IPS-20b (cell line): Measurements from ENCODE around the gene PCDH9.

Experiments
- H3K27ac ChIP-seq: one replicate; pipeline ENCODE4 v1.5.1; 2013; ENCODE audit warnings: low read length
- H3K27me3 ChIP-seq: 2 replicates; pipeline ENCODE4 v1.6.1; 2013; ENCODE audit warnings: mild to moderate bottlenecking, low read length, inconsistent platforms; ENCODE audit not compliant: insufficient read depth
- H3K36me3 ChIP-seq: 2 replicates; pipeline ENCODE4 v1.6.1; 2013; ENCODE audit warnings: low read depth, mild to moderate bottlenecking, inconsistent platforms, low read length, moderate library complexity; ENCODE audit not compliant: insufficient read depth
- H3K4me1 ChIP-seq: 2 replicates; pipeline ENCODE4 v1.6.1; 2013; ENCODE audit warnings: mild to moderate bottlenecking, control low read depth, inconsistent platforms, low read length, moderate library complexity; ENCODE audit not compliant: insufficient read depth
- H3K4me3 ChIP-seq: 2 replicates; pipeline ENCODE4 v1.5.1; 2013; ENCODE audit warnings: mild to moderate bottlenecking, low read length, inconsistent platforms
- H3K9ac ChIP-seq: 2 replicates; pipeline ENCODE4 v1.6.1; 2013; ENCODE audit warnings: low read depth, mild to moderate bottlenecking, inconsistent platforms, low read length, moderate library complexity
- H3K9me3 ChIP-seq: 2 replicates; pipeline ENCODE4 v1.6.1; 2013; ENCODE audit warnings: mild to moderate bottlenecking, low read depth, low read length, inconsistent platforms; ENCODE audit not compliant: insufficient read depth

Gene PCDH9

GRCh38 chr13:67091603-67092002, 138.5 kb downstream of the PCDH9 start:
- Histone ChIP-seq H3K27me3 (no peaks in the 10 kb centered on the region), H3K27ac (no peak overlapping the region), H3K4me1 (no peaks in the 10 kb centered on the region), H3K9me3 (no peaks in the 10 kb centered on the region), H3K9ac (no peak overlapping the region), H3K4me3 (no peak overlapping the region), H3K36me3 (no peaks in the 10 kb centered on the region)

GRCh38 chr13:67090856-67091255, 139.3 kb downstream of the PCDH9 start:
- Histone ChIP-seq H3K27ac (no peak overlapping the region), H3K9me3 (no peaks in the 10 kb centered on the region), H3K4me1 (no peaks in the 10 kb centered on the region), H3K27me3 (no peaks in the 10 kb centered on the region), H3K36me3 (no peaks in the 10 kb centered on the region), H3K4me3 (no peak overlapping the region), H3K9ac (no peak overlapping the region)

- H3K9me3 ChIP-seq = no peaks in the 10 kb centered on the region
- H3K4me3 ChIP-seq = no peak overlapping the region
- H3K27ac ChIP-seq = no peak overlapping the region
- no peaks in the 10 kb centered on the region for H3K27me3 ChIP-seq
- H3K36me3 ChIP-seq = no peaks in the 10 kb centered on the region
- no peak overlapping the region for H3K9ac ChIP-seq
- no peaks in the 10 kb centered on the region for H3K4me1 ChIP-seq
Measured at GRCh38 chr13:67087527-67087926, 142.6 kb downstream of the PCDH9 start.

GRCh38 chr13:67086260-67086659, 143.9 kb downstream of the PCDH9 start:
- Histone ChIP-seq H3K4me1 (no peaks in the 10 kb centered on the region), H3K27me3 (no peaks in the 10 kb centered on the region), H3K9me3 (no peaks in the 10 kb centered on the region), H3K36me3 (no peaks in the 10 kb centered on the region), H3K9ac (no peak overlapping the region), H3K4me3 (no peak overlapping the region), H3K27ac (no peak overlapping the region)

GRCh38 chr13:67084066-67084465, 146.1 kb downstream of the PCDH9 start:
- no peaks in the 10 kb centered on the region for H3K4me1 ChIP-seq
- no peak overlapping the region for H3K4me3 ChIP-seq
- no peak overlapping the region for H3K9ac ChIP-seq
- H3K9me3 ChIP-seq = no peaks in the 10 kb centered on the region
- H3K27me3 ChIP-seq = no peaks in the 10 kb centered on the region
- H3K27ac ChIP-seq = no peak overlapping the region
- H3K36me3 ChIP-seq = no peaks in the 10 kb centered on the region

- no peaks in the 10 kb centered on the region for H3K36me3 ChIP-seq
- H3K27me3 ChIP-seq = no peaks in the 10 kb centered on the region
- H3K4me1 ChIP-seq = no peaks in the 10 kb centered on the region
- no peaks in the 10 kb centered on the region for H3K9me3 ChIP-seq
- no peak overlapping the region for H3K4me3 ChIP-seq
- H3K27ac ChIP-seq = no peak overlapping the region
- no peak overlapping the region for H3K9ac ChIP-seq
Measured at GRCh38 chr13:67083519-67083918, 146.6 kb downstream of the PCDH9 start.

- no peaks in the 10 kb centered on the region for H3K9me3 ChIP-seq
- no peaks in the 10 kb centered on the region for H3K36me3 ChIP-seq
- no peak overlapping the region for H3K9ac ChIP-seq
- H3K27ac ChIP-seq = no peak overlapping the region
- no peak overlapping the region for H3K4me3 ChIP-seq
- no peaks in the 10 kb centered on the region for H3K27me3 ChIP-seq
- no peaks in the 10 kb centered on the region for H3K4me1 ChIP-seq
Measured at GRCh38 chr13:67080351-67080750, 149.8 kb downstream of the PCDH9 start.

- Histone ChIP-seq H3K9ac (no peak overlapping the region), H3K4me1 (no peaks in the 10 kb centered on the region; the same call in 1 of the 2 replicates), H3K27ac (no peak overlapping the region), H3K36me3 (no peaks in the 10 kb centered on the region), H3K9me3 (no peaks in the 10 kb centered on the region), H3K27me3 (no peaks in the 10 kb centered on the region), H3K4me3 (no peak overlapping the region)
Measured at GRCh38 chr13:67078062-67078461, 152.1 kb downstream of the PCDH9 start.

- Histone ChIP-seq H3K27ac (no peak overlapping the region), H3K27me3 (no peaks in the 10 kb centered on the region), H3K4me1 (no peaks in the 10 kb centered on the region; the same call in 1 of the 2 replicates), H3K9ac (no peak overlapping the region), H3K36me3 (no peaks in the 10 kb centered on the region), H3K4me3 (no peak overlapping the region), H3K9me3 (no peaks in the 10 kb centered on the region)
Measured at GRCh38 chr13:67077132-67077531, 153.0 kb downstream of the PCDH9 start.

GRCh38 chr13:67076378-67076777, 153.8 kb downstream of the PCDH9 start:
- Histone ChIP-seq H3K9me3 (no peaks in the 10 kb centered on the region), H3K4me3 (no peak overlapping the region), H3K27ac (no peak overlapping the region), H3K36me3 (no peaks in the 10 kb centered on the region), H3K27me3 (no peaks in the 10 kb centered on the region), H3K9ac (no peak overlapping the region), H3K4me1 (no peaks in the 10 kb centered on the region; the same call in 1 of the 2 replicates)

- H3K4me3 ChIP-seq = no peak overlapping the region
- no peak overlapping the region for H3K27ac ChIP-seq
- H3K36me3 ChIP-seq = no peaks in the 10 kb centered on the region
- no peaks in the 10 kb centered on the region for H3K27me3 ChIP-seq
- no peak overlapping the region for H3K9ac ChIP-seq
- H3K4me1 ChIP-seq = peaks cover 4% of the 10 kb centered on the region; the same call in 1 of the 2 replicates
- H3K9me3 ChIP-seq = no peaks in the 10 kb centered on the region
Measured at GRCh38 chr13:67075239-67075638, 154.9 kb downstream of the PCDH9 start.

GRCh38 chr13:67071918-67072598, 158.1 kb downstream of the PCDH9 start:
- Histone ChIP-seq H3K27ac (no peak overlapping the region), H3K9me3 (no peaks in the 10 kb centered on the region), H3K9ac (no peak overlapping the region), H3K36me3 (no peaks in the 10 kb centered on the region), H3K27me3 (no peaks in the 10 kb centered on the region), H3K4me3 (no peak overlapping the region), H3K4me1 (peaks cover 9% of the 10 kb centered on the region; the same call in 1 of the 2 replicates)
